Iris pigment epithelial cell (primary cell): ENCODE measurements around the gene SPOCK1.
"Not testable (repeated sequence)": the region's sequence is repeated elsewhere in the genome, so short reads cannot be mapped to it uniquely, and the experiment has no call there.

Experiments used
- DNase-seq: peaks from one replicate; pipeline ENCODE4 v3.0.0-alpha.2; 2011; ENCODE audit warnings: low read depth

The SPOCK1 gene

DNA sequence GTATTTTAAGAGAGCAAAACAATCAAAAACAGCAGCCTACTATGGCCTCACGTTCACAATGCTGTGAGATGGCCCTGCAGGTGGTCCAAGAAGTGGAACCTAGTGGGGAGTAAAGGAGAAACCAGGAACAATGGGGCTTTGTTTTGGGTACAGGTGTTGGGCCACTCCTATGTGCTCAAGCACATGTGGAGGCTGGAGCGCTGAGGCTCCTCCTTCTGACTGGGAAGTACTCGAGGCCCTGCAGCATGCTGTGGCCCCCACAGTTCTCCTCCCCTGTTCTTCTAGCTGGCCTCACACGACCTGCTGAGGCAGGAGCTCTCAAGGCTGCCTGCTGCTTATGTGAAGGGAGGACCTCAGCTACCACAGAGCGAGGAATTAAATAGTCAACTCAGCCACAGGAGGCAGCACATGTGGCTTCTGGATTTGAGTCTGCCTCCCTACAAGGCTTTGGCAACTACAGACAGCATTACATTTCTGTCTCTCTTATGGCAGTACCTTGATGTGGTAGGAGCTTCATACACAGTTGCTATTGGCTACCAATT, 482.3 kb downstream of the SPOCK1 start:
- no peak for DNase-seq

DNA sequence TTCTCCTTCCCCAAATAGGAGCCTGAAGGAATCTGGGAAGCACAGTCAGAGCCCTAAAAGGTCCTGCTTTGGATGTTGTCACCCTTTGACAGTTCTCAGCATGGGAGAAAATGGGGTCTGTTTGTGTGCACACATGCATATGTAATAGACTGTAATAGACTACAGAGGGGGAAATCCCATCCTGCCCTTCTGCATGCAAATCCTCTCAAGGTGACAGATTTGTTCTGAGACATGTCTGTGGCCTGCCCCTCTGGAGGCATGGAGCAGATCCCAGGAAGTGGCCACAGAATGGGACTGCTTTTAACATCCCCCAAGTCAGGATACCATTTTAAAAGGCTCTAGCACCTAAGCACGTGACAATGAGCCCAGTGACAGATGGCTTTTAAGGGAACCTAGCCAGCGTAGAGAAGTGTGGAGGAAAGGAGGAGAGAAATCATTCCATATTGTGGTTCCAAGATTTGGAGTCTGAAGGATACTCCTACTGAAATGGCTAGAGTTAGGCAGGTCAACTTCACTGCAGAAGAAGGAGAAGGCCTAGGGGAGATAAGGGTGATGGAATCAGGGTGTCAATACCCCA, 483.5 kb downstream of the SPOCK1 start:
- no peak for DNase-seq

DNA sequence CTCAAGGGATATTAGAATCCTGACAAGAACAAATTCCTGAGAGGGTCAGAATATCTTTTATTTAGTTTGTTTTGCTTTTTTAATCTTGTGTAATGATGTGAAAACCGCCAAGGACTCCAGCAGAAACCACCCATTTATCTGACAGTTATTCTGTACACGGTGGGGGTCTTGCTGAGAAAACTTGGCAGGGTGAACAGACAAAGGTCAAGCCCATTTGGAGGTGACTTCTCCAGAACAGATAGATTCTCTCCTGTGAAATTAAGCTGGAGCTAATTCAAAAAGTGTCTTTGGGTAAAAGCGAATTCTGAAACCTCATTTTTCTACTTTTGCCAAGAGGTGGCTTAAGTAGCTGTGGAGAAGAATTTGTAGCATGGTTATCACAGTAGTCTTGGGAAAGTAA, 484.4 kb downstream of the SPOCK1 start:
- no peak for DNase-seq

DNA sequence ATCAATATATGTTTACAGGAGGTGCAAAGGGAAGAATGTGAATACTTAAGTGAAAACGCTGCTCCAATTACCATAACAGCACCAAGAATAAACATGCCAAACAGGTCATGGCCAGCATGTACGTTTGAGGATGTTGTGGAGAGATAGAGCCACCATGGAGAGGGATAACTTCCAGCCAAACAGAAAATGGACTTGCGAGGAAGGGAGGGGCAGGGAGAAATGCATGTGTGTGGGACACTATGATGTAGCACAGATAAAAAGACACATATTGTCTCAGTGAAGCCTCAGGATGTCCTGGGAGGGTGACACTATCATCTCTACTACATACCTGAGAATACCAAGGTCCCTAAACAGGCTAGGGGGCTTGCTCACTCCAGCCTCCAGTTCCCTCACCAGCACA, 488.9 kb downstream of the SPOCK1 start:
- DNase-seq: no peak

DNA sequence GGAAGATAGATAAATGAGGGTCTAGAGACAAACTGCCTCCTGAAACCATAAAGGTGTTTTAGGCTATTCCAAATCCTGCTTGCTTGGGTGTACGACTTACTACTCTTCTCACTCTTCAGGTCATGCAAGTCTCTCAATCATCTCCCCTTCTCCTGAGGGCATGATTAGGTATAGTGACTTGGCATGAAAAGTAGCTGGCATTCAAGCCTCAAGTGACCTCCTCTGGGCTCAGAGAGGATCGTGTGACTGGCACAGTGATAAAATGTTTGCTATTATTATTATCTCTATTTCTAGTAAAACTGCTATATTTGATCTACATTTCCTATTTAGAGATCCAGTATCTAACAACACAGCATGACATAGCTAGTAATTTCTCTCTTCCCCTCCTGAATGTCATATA, 494.8 kb downstream of the SPOCK1 start:
- no peak for DNase-seq

DNA sequence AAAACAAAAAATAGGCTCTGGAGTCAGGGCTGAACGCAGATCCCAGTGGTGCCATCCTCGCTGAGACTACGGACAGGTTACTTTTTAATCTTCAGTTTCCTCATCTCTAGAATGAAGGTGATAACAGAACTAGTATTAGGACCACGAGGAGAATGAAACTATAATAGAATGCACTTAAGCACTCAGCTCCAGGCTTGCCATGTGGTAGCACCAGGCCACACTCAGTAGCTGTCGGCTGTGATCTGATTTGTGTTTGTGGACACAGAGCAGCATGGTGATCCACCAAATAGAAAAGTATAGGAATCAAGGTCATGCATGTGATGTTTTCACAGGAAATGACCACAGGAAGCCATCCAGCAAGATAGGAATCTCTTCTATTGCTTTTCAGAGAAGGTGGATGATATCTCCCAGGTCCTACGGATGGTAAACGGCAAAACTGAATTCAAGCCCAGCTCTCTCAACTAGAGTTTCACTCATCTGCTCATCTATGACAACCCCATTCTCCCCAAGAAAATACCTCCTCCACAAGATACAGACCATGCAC, 498.0 kb downstream of the SPOCK1 start:
- no peak for DNase-seq

DNA sequence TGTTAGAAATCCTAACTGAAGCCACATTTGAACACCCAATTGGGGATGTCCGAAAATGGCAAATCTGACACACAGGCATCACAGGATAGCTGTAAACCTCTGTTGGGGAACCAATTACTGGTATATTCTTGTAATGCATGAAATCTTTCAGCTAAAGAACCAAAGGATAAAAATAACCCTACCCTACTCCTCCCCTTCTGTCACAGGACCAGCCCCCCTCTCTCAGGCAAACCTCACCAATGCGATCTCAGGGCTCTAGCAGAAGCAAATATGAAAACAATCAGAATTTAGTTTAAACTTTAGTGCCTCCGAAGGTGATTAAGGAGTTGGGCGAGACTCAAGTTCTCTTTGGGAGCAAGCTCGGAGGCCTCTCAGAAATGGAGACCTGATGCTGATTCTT, 499.3 kb downstream of the SPOCK1 start:
- DNase-seq: no peak

DNA sequence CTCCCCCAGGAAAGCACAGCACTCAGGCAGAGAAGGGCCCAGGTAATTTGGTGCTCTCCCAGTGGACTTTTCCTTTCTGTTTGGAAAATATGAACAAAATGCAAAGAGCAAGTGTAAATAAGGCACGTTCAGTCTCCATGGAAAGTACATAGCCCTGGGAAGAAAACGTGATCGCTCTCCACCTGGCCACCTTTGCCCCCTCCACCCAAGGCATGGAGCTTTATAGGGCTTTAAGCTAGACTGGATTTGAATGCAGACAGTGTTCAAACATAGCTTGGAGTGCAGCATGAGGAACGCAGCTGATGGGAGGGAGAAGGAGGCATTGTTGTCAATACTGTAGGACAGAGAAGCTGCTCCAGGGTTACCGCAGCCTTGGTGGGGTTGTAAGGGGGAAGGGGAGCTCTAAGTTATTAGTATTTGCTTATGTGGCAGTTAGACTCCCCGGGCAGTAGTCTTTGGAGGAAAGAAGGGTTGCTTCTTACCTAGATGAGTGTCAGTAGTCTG, 500.2 kb downstream of the SPOCK1 start:
- no peak for DNase-seq

DNA sequence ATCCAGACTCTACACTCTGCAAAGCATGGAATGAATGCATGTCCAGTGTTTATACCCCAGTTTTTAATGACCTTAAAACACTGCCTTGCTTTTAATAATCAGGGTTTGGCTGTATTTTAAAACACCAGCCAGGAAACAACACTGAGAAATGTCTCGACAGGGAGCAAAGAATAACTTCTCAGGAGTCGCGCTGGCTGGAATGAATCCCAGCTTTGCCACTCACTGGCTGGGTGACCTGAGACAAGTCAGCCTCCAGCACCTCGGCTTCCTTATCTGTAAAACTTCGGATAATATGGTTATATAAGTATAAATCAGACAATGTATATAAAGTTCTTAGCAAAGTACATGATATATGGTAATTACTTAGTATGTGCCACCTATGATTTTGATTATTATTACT, 505.0 kb downstream of the SPOCK1 start:
- DNase-seq: no peak

DNA sequence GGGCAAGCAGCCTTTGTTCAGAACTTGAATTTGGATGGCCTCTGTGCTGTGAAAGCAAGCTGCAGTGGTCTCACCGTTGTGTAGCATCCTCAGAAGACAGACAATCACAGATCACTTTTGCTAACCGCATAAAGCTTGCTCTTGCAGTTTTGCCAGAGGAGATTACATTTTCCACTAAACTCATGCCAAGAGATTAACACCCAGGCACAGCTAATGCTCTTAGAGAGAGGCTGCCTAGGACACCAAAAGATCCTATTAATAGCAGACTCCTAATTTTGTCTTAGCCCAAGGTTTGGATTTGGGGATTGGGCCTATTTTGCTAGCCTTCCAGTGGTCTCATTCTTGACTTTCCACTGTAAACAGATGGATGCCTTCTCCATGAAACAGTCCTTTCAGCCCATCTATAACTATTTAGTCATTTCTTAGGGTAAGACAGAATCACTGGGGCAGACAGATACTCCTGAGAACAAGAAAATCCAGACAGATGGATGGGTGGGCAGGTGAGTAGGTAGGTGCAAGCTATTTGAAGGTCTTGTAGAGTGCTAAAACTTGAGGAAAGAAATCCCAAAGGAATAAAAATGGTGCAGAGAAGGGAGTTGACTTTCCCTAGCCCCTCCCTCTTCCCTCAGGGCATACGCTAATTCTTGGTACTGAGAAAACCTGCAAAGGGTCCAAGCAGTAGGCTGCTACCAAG, 506.2 kb downstream of the SPOCK1 start:
- no peak for DNase-seq

DNA sequence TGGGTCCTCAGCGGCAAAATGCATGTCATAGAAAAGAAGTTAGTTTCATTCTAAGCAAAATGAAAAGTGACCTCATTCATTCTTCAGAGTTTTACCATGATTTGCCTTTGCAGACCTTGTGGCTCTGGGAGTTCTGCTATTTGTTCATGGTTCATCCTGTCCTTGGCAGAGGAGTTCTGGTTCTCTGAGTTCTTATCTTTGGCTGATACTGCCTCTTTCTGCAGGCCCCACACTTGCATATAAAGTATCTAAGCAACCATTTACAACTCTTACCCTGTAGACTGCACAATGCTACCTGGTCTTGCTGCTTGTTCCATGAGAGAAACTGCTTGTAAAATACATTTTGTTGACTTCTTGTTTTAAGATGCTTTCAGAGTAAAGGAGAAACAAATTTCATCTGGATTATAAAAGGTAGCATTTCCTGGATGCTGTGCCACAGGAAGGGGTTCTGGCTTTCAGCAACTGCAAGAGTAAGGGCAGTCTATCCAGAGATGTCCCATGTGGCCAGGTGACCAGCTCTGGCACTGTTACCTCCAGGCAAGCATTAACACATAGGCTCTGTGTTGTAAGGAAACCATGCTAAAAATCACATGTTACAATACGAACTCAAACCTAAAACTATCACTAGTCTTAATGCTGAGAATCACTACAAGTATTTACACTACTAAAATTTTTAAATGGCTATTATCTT, 513.2 kb downstream of the SPOCK1 start:
- no peak for DNase-seq

DNA sequence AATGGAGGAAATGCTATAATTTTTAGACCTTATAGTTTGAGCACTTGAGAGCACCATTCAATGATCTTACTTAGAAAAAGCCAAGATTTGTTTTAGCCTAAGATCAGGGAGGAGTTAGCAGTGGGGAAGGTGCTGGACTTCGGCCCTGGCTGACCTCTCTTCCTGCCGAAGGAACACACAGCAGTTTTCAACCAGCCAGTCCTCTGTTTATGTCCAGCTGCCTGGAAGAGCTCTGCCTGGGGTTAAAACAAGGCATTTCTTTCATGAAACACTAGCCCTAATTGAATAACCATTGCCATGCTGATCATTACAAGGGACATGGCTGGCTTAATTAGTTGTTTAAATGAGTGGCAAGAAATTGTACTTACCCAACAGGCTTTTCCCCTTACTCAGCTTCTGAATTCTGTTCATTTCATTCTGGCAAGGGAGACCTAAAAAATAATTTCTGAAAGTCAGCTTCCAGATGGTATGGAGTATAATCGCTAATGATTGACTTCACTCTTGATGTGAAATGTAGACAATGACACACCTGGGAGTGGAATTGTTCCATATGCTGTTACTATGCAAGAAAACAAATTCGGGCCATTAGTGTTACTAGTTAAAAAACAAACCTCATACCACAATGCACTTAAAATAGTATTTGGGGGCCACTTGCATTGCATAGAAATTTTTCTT, 514.2 kb downstream of the SPOCK1 start:
- no peak for DNase-seq

DNA sequence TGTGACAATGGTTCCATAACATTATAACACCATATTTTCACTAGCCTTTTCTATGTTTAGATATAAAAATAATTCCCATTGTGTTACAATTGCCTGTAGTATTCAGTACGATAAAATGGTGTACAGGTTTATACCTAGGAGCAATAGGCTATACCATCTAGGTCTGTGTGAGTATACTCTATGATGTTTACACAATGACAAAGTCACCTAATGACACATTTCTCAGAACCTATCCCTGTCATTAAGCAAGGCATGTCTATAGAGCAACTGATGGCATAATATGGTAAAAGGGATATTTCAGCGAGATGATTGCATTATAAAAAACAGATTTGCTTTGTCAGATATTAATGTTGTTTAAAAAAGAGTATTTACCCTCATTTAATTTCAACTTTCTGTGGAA, 517.2 kb downstream of the SPOCK1 start:
- no peak for DNase-seq

DNA sequence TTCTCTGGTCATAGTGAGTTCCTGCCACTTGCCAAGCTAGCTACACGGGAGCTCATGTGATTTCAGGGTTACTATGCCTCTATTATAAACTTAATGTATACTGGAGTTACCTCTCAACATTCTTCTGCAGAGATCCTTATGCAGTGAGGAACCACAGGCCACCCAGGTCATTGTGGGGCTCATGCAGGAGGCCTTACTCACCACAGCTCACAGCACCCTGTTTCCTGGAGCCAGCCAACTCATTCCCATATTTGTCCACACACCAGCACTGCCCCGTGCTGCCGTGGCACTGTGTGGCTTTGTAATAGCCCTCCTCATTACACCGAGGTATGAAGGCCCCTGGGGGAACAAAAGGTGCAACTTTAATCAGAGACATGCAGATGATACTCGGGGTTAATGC, 520.0 kb downstream of the SPOCK1 start:
- peak; percentile 11 for DNase-seq

DNA sequence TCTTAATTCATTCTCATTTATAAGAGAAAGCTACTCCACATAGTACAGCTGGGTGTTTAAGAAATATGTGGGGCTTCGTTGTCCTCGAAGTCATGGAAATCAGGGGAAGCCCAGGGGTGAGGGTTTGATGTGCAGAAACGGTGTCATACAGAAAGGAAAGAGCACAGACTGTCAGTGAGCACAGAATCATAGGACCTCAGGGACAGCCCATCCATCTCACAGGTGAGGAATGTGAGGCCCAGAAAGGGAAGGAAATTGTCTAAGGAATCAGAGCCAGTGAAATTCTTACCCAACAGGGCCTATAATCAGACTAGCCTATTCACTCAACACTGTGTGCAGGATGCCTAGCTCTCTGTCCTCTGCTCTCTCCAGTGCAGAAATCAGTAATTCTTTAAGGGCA, 535.6 kb downstream of the SPOCK1 start:
- no peak for DNase-seq

DNA sequence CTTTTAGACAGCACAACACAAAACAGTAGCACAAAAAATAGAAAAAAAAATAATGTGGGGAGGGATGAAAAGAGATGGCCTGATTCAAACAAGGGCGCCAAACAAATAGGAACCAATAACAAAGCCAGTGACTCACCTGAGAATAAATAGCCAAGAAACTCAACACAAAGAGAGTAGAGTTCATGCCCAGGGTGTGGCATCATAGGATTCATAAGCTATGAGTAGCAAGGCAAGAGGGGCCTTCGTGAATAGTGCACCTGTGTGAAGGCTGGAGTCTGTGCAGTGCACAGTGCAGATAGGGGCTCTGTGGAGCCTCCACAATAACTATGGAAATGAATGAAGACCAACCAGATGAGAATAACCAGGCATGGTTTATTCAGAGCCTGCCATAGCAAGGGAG, 541.7 kb downstream of the SPOCK1 start:
- DNase-seq: no peak

DNA sequence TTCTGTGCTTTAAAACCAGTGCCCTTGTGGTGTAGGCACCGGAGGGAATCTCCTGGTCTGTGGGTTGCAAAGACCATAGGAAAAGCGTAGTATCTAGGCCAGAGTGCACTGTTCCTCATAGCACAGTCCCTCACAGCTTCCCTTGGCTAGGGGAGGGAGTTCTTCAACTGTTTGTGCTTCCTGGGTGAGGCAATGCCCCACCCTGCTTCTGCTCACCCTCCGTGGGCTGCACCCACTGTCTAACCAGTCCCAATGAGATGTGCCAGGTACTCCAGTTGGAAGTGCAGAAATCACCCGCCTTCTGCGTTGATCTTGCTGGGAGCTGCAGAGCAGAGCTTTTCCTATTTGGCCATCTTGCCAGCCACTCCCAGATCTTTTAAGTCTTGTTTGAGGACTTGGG, 545.0 kb downstream of the SPOCK1 start:
- not testable (repeated sequence) for DNase-seq

DNA sequence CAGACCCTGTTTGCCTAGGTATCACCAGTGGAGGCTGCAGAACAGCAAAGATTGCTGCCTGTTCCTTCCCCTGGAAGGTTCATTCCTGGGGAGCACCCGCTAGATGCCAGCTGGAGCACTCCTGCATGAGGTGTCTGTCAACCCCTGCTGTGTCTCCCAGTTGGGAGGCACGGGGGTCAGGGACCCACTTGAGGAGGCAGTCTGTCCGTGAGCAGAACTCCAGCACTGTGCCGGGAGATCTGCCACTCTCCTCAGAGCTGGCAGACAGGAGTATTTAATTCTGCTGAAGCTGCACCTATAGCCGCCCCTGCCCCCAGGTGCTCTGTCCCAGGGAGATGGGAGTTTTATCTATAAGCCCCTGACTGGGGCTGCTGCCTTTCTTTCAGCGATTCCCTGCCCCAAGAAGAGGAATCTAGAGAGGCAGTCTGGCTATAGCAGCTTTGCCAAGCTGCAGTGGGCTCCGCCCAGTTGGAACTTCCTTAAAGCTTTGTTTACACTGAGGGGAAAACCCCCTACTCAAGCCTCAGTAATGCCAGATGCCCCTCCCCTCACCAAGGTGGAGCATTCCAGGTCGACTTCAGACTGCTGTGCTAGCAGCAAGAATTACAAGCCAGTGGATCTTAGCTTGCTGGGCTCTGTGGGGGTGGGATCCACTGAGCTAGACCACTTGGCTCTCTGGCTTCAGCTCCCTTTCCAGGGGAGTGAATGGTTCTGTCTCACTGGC, 545.6 kb downstream of the SPOCK1 start:
- not testable (repeated sequence) for DNase-seq

DNA sequence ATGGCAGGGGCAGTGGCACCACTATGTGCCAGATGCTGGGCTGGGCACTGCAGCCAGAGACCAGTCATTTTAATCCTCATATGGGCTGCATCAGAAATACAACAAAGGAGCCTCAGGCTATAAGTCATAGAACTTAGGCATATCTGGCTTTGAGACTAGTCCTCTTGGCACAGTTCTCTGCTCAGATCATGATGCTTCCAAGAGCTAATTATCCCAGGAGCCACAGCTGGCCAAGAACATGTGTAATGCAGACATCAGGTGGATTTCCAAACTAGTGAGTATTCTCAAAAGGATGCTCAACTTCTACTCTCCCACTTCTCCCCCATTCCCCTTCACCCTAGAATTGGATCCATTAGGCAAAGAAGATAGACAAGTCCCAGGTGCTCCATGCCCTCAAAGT, 571.6 kb downstream of the SPOCK1 start:
- no peak for DNase-seq

DNA sequence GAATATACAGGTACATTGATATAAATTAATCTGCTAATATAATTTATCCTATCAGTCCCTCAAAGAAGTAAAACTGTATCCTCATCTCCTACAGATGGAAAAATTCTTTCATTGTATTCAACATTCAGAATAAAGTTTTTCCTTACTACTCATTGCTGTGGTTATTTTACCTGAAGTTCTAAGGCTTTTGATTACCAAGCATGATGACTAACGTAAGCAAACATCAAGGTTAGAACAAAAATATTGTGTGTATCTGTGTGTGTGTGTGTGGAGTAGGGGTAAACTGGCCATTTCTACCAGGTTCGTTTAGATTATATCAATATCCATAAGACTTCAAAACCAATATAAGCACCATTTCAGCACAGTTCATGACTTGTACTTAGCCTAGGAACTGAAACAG, 573.1 kb downstream of the SPOCK1 start:
- DNase-seq: no peak
